Peyer's patch (tissue), 4 donors: ENCODE measurements around the gene LRRC8A.

Experiments
- CTCF ChIP-seq, 6 experiments: fragments of 450-650 bp in 4 of 6; fragments of 200-600 bp in 2 of 6; sonication (generic) in 1 of 6; IDR thresholded peaks; one replicate each; pipeline ENCODE4 v1.5.1; 2017 to 2019; ENCODE audit warnings: antibody characterized with exemption in 6 of 6, mild to moderate bottlenecking in 3 of 6, moderate library complexity in 1 of 6
- POLR2A ChIP-seq, 2 donors: fragments of 450-650 bp; IDR thresholded peaks; one replicate each; pipeline ENCODE4 v1.5.1; 2017; ENCODE audit warnings: antibody characterized with exemption in 2 of 2, mild to moderate bottlenecking in 2 of 2, moderate library complexity in 2 of 2

GRCh38 chr9:128908372-128908771, 26.4 kb downstream of the LRRC8A start:
- TF ChIP-seq CTCF (IDR thresholded peaks at IDR 0.05), result no peak
- no peak for TF ChIP-seq POLR2A (IDR thresholded peaks at IDR 0.05)
